ENCODE measurements around the gene PIK3IP1.

PIK3IP1 gene

DNA sequence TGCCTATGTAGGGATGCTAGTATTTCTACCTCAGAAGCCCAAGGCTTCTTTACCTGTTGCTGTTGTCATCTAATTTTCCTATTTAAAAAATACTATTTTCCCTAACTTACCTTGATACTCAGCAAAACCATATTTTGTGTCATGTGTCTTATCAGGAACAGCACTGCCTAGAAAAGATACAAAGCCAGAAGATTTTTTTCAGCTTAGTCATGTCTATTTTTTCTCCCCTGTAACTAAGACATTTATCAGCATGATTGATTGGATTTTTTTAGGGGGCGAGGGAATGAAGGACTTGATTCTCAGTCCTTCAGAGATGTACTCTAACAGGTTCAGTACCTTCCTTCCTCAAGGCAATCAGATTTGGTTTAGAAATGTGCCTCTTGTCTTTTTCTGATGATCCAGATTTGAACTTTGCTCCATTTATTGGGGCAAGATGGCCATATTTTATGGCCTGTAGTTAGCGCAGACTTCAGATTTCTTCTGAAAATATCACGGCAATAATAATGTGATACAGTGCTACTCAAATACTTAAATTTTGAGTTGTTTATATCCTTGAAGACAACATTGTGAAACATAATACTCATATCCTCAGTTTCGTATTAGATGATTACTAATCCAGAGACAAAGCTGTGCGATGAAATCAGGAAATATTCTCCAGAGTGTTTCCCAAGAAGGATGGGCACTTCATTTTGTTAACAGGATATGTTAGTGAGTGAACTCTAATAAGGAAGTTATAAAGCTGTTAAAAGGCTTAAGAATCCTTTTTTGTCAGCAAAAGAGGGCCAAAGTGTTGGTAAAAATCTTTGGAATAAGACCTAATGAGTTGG lies 3.8 kb upstream of the PIK3IP1 start:
- TF ChIP-seq, protein P1, sequence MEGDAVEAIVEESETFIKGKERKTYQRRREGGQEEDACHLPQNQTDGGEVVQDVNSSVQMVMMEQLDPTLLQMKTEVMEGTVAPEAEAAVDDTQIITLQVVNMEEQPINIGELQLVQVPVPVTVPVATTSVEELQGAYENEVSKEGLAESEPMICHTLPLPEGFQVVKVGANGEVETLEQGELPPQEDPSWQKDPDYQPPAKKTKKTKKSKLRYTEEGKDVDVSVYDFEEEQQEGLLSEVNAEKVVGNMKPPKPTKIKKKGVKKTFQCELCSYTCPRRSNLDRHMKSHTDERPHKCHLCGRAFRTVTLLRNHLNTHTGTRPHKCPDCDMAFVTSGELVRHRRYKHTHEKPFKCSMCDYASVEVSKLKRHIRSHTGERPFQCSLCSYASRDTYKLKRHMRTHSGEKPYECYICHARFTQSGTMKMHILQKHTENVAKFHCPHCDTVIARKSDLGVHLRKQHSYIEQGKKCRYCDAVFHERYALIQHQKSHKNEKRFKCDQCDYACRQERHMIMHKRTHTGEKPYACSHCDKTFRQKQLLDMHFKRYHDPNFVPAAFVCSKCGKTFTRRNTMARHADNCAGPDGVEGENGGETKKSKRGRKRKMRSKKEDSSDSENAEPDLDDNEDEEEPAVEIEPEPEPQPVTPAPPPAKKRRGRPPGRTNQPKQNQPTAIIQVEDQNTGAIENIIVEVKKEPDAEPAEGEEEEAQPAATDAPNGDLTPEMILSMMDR (IDR thresholded peaks at IDR 0.05; ENCODE audit: low read depth, low read length): no peak
- in situ Hi-C loops (cut with HindIII; ENCODE audit: low sequenced_read_pairs): no loop called here
- H3K4me3 ChIP-seq (ENCODE audit: low read depth, low read length): no peak overlapping the region
- no peak for DNase-seq (ENCODE audit: low read depth, low spot score)

GRCh38 chr22:31295360-31295759 lies 3.1 kb upstream of the PIK3IP1 start:
- DNase-seq (ENCODE audit: low read depth, low spot score): no peak
- TF ChIP-seq, protein P1 (IDR thresholded peaks at IDR 0.05; ENCODE audit: low read depth, low read length): no peak
- no peak overlapping the region for H3K4me3 ChIP-seq (ENCODE audit: low read depth, low read length)
- in situ Hi-C loops (cut with HindIII; ENCODE audit: low sequenced_read_pairs): no loop called here

GRCh38 chr22:31291481-31292235 lies 630 bp downstream of the PIK3IP1 start:
- DNase-seq (ENCODE audit: low read depth, low spot score): peak; percentile 49
- in situ Hi-C loops (cut with HindIII; ENCODE audit: low sequenced_read_pairs): no loop called here
- peak overlapping the region; percentile 63 for H3K4me3 ChIP-seq (ENCODE audit: low read depth, low read length)
- TF ChIP-seq, protein P1 (IDR thresholded peaks at IDR 0.05; ENCODE audit: low read depth, low read length): no peak

DNA sequence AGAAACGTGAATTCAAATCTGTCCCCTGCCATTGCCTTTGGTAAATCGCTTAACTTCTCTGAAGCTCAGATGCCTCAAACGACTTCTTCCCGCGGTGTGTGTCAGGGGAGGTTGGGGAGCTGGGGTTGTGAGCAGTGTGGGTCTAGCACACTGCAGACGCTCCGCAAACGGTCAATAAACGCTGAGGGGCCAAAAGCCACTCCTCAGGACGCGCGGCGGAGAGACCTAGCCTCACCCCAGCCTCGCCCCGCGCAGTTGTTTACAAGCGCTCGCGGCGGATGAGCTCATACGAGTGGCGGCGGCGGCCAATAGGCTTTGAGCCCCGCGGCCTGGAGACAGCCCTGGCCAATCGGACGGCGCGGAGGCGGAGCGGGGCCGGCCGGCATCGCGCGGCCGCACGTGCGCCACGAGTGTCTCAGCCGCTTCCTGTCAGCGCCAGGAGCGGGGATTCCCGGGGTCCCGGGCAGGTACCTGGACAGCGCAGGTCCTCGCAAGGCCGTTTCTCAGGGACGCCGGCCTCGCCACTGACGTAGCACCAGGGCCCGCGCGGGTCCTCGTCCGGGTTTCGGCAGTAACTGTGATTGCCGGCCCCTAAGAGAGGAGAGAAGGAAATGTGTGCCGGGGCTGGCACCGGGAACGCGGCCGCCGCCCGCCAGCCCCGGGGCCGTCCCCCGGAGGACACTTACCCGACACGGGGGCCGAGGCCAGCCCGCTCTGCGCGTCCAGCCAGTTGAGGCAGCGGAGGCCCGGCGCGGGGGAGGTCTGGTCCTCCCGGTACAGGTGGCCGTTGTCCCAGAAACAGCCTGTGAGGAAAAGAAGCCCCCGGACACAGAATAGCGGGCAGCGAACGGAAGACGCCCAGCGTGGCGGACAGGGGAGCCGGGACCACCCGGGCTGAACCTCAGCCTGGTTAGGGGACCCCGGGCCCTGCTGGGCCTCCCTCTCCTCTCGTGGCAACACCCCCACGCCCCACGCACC lies 1.5 kb downstream of the PIK3IP1 start:
- TF ChIP-seq, protein P1 (IDR thresholded peaks at IDR 0.05; ENCODE audit: low read depth, low read length): no peak
- in situ Hi-C loops (cut with HindIII; ENCODE audit: low sequenced_read_pairs): no loop called here
- H3K4me3 ChIP-seq (ENCODE audit: low read depth, low read length): peak overlapping the region; percentile 63
- DNase-seq (ENCODE audit: low read depth, low spot score): peak; percentile 91

- TF ChIP-seq, protein P1 (IDR thresholded peaks at IDR 0.05; ENCODE audit: low read depth, low read length): no peak
- no peak overlapping the region for H3K4me3 ChIP-seq (ENCODE audit: low read depth, low read length)
- DNase-seq (ENCODE audit: low read depth, low spot score): no peak
- in situ Hi-C loops (cut with HindIII; ENCODE audit: low sequenced_read_pairs): no loop called here
These were observed 2.9 kb downstream of the PIK3IP1 start for GRCh38 chr22:31289344-31289743.
